ENCODE measurements around the gene CEP83. TPM values are rescaled to one million over a fixed set of nuclear protein-coding genes. Genes with fewer than 3 reads are reported as not detected.

The CEP83 gene
- total and polyA plus RNA-seq, 2 experiments from 2014 or later, result 5.8 to 6.9 TPM

GRCh38 chr12:94379479-94380113 lies 80.1 kb downstream of the CEP83 start:
- no peak overlapping the region for H3K27ac ChIP-seq
- no peak overlapping the region for H3K9ac ChIP-seq
- DNase-seq, result peak; percentile 5
- H3K27me3 ChIP-seq (replicated peaks; ENCODE audit: insufficient read depth), result no peaks in the 10 kb centered on the region
- 0 out of 2 replicates have a peak, but pooled peaks cover 6% of the 10 kb centered on the region for H3K36me3 ChIP-seq (ENCODE audit: low read depth)
- no peak overlapping the region for H3K4me3 ChIP-seq
- peaks cover 3% of the 10 kb centered on the region for H3K9me3 ChIP-seq (ENCODE audit: low read depth)
- no peaks in the 10 kb centered on the region for H3K4me1 ChIP-seq (ENCODE audit: insufficient read depth)
- no peak for TF ChIP-seq EZH2 (IDR thresholded peaks at IDR 0.05; ENCODE audit: insufficient read depth, poor library complexity, severe bottlenecking)
- TF ChIP-seq EZH2phosphoT487 (IDR thresholded peaks at IDR 0.05; ENCODE audit: insufficient read depth, low read depth), result no peak
- H3K4me2 ChIP-seq (ENCODE audit: unreplicated experiment), result no peak overlapping the region
- no peaks in the 10 kb centered on the region for H3K79me2 ChIP-seq (ENCODE audit: insufficient read depth)
- no peaks in the 10 kb centered on the region for H3K9me2 ChIP-seq (ENCODE audit: insufficient read depth)
- in situ Hi-C loops (cut with MboI), result no loop called here
- no peaks in the 10 kb centered on the region for H4K20me1 ChIP-seq (ENCODE audit: insufficient read depth)
- H2AFZ ChIP-seq, result no peak overlapping the region
- 93% methylated on average over 3 of the region's 3 CpGs for whole genome bisulfite sequencing, 2 experiments (ENCODE audit: low coverage in 1 of 2, low lambda C conversion rate in 2 of 2, missing lambda C conversion rate in 2 of 2)
- no peaks in the 10 kb centered on the region for H3F3A ChIP-seq (ENCODE audit: insufficient read depth)

DNA sequence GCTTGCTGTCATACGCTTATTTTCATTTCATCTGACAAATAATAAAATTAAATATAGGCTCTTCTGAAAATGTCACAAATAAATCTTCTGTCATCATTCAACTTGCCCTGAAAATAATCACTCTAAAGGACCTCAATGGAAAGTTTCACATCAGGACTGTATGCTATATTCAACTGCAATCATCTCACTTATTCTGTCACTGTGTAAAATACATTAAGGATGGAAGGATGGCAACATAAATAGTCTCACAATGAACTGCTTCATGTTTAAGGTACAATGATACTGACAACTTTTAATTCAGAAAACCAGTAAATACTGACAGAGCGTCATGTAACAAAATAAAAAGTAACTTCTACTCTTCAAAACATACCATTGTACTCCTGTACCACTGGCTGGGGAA lies 82.1 kb downstream of the CEP83 start:
- H3K9me3 ChIP-seq (ENCODE audit: low read depth), result no peaks in the 10 kb centered on the region
- 95 to 100% methylated on average over 2 of the region's 2 CpGs for WGBS, 2 experiments (ENCODE audit: low coverage in 1 of 2, low lambda C conversion rate in 2 of 2, missing lambda C conversion rate in 2 of 2)

DNA sequence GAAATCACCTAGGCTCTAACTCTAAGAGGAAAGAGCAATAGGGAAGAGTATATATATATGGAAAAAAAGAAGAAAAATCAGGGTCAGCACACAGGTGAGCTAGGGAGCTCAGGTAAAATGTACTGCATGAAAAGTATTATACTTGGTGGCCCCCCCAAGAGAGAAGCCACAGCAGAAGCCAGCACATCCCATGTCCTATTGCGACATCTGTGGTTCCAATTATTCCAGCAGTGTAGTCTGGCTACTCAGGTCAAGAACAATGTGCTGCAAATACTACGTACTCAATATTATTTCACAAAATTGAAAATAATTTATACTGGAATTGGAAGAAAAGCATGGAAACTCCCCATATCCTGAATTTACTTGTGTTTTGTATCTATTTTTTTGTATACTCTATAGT lies 85.5 kb downstream of the CEP83 start:
- no peaks in the 10 kb centered on the region for H3K4me1 ChIP-seq (ENCODE audit: insufficient read depth)
- H3K4me3 ChIP-seq, result no peak overlapping the region
- WGBS, 2 experiments (ENCODE audit: low coverage in 1 of 2, low lambda C conversion rate in 2 of 2, missing lambda C conversion rate in 2 of 2), result 93 to 95% methylated on average over 2 of the region's 2 CpGs
- H4K20me1 ChIP-seq (ENCODE audit: insufficient read depth), result no peaks in the 10 kb centered on the region
- TF ChIP-seq EZH2 (IDR thresholded peaks at IDR 0.05; ENCODE audit: insufficient read depth, poor library complexity, severe bottlenecking), result no peak
- TF ChIP-seq EZH2phosphoT487 (IDR thresholded peaks at IDR 0.05; ENCODE audit: insufficient read depth, low read depth), result no peak
- in situ Hi-C loops (cut with MboI), result no loop called here
- H3K9ac ChIP-seq, result no peak overlapping the region
- H3K27me3 ChIP-seq (replicated peaks; ENCODE audit: insufficient read depth), result no peaks in the 10 kb centered on the region
- 0 out of 2 replicates have a peak, but pooled peaks cover 6% of the 10 kb centered on the region for H3K36me3 ChIP-seq (ENCODE audit: low read depth)
- no peak for DNase-seq
- H2AFZ ChIP-seq, result no peak overlapping the region
- no peaks in the 10 kb centered on the region for H3K9me3 ChIP-seq (ENCODE audit: low read depth)
- H3K4me2 ChIP-seq (ENCODE audit: unreplicated experiment), result no peak overlapping the region
- H3K79me2 ChIP-seq (ENCODE audit: insufficient read depth), result no peaks in the 10 kb centered on the region
- no peak overlapping the region for H3K27ac ChIP-seq
- H3F3A ChIP-seq (ENCODE audit: insufficient read depth), result no peaks in the 10 kb centered on the region
- no peaks in the 10 kb centered on the region for H3K9me2 ChIP-seq (ENCODE audit: insufficient read depth)

More for the DNA sequence above, 82.1 kb downstream of the CEP83 start:
- no peak overlapping the region for H3K4me3 ChIP-seq
- H3K9ac ChIP-seq, result no peak overlapping the region
- no peaks in the 10 kb centered on the region for H3K27me3 ChIP-seq (replicated peaks; ENCODE audit: insufficient read depth)
- H3F3A ChIP-seq (ENCODE audit: insufficient read depth), result no peaks in the 10 kb centered on the region
- H3K36me3 ChIP-seq (ENCODE audit: low read depth), result 0 out of 2 replicates have a peak, but pooled peaks cover 6% of the 10 kb centered on the region
- no peak overlapping the region for H3K27ac ChIP-seq
- in situ Hi-C loops (cut with MboI), result no loop called here
- H3K79me2 ChIP-seq (ENCODE audit: insufficient read depth), result no peaks in the 10 kb centered on the region
- no peak overlapping the region for H2AFZ ChIP-seq
- H4K20me1 ChIP-seq (ENCODE audit: insufficient read depth), result no peaks in the 10 kb centered on the region
- no peak for TF ChIP-seq EZH2phosphoT487 (IDR thresholded peaks at IDR 0.05; ENCODE audit: insufficient read depth, low read depth)
- no peaks in the 10 kb centered on the region for H3K4me1 ChIP-seq (ENCODE audit: insufficient read depth)
- H3K4me2 ChIP-seq (ENCODE audit: unreplicated experiment), result no peak overlapping the region
- H3K9me2 ChIP-seq (ENCODE audit: insufficient read depth), result no peaks in the 10 kb centered on the region
- no peak for DNase-seq

DNA sequence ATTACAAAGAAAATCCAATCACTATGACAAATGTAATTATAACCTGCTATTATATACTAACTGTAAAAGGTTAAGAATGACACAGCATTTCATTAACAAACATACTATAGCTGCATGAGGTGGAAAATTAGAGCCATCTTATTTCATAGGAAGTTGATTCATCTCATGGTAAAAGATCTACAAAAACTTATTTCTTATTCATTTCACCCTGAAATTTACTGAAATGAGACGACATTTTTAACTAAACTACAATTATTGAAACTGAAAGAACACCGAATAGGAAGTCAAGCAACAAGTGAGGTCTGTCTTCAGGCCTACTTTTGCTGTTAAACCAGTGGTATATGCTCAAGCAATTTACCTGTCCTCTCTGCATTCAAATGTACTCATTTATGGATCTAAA lies 87.2 kb downstream of the CEP83 start:
- Histone ChIP-seq H4K20me1 (ENCODE audit: insufficient read depth) (no peaks in the 10 kb centered on the region), H3K4me3 (no peak overlapping the region), H3K9me2 (ENCODE audit: insufficient read depth) (no peaks in the 10 kb centered on the region), H3K9me3 (ENCODE audit: low read depth) (no peaks in the 10 kb centered on the region), H3F3A (ENCODE audit: insufficient read depth) (no peaks in the 10 kb centered on the region), H3K4me1 (ENCODE audit: insufficient read depth) (no peaks in the 10 kb centered on the region), H2AFZ (no peak overlapping the region), H3K36me3 (ENCODE audit: low read depth) (no peaks in the 10 kb centered on the region; the same call in 1 of the 2 replicates), H3K9ac (no peak overlapping the region), H3K27me3 (replicated peaks; ENCODE audit: insufficient read depth) (no peaks in the 10 kb centered on the region), H3K27ac (no peak overlapping the region), H3K4me2 (ENCODE audit: unreplicated experiment) (no peak overlapping the region), H3K79me2 (ENCODE audit: insufficient read depth) (no peaks in the 10 kb centered on the region)
- no peak for TF ChIP-seq EZH2phosphoT487 (IDR thresholded peaks at IDR 0.05; ENCODE audit: insufficient read depth, low read depth)
- TF ChIP-seq EZH2 (IDR thresholded peaks at IDR 0.05; ENCODE audit: insufficient read depth, poor library complexity, severe bottlenecking), result no peak
- in situ Hi-C loops (cut with MboI), result no loop called here
- DNase-seq, result no peak
- 96 to 98% methylated on average over 2 of the region's 2 CpGs for WGBS, 2 experiments (ENCODE audit: low coverage in 1 of 2, low lambda C conversion rate in 2 of 2, missing lambda C conversion rate in 2 of 2)
